Measurements from ENCODE around the gene AGAP2. TPM values are rescaled to one million over a fixed set of nuclear protein-coding genes. Genes with fewer than 3 reads are reported as not detected.

Gene AGAP2
- total and polyA plus RNA-seq, 2 of the 13 experiments (the other 11 are each of a cell fraction or from before 2014, with no cell fraction given): 0.38 to 0.45 TPM

- TF ChIP-seq ATF5 (CRISPR knock-in tag; IDR thresholded peaks at IDR 0.05; ENCODE audit: low read depth): no peak
- TF ChIP-seq SNAPC5 (CRISPR knock-in tag; IDR thresholded peaks at IDR 0.05; ENCODE audit: borderline replicate concordance): no peak
- no peak for TF ChIP-seq HNF4A (CRISPR knock-in tag; IDR thresholded peaks at IDR 0.05)
- no peak for TF ChIP-seq ZNF30 (CRISPR knock-in tag; IDR thresholded peaks at IDR 0.05)
- TF ChIP-seq ONECUT2 (CRISPR knock-in tag; IDR thresholded peaks at IDR 0.05): peak; percentile 21; the same call in 1 of the 2 replicates
- no peak for TF ChIP-seq SMC3 (IDR thresholded peaks at IDR 0.05; ENCODE audit: low read length)
- peak; percentile 62 for TF ChIP-seq IKZF5 (CRISPR knock-in tag; IDR thresholded peaks at IDR 0.05)
- TF ChIP-seq ARID5B (CRISPR knock-in tag; IDR thresholded peaks at IDR 0.05): peak; percentile 5; the same call in 1 of the 2 replicates
- no peak for TF ChIP-seq ISX (CRISPR knock-in tag; conservative IDR thresholded peaks at IDR 0.05)
- 0 out of 2 replicates have a peak, but pooled peaks have one; percentile 6 for TF ChIP-seq SIN3A (IDR thresholded peaks at IDR 0.05; ENCODE audit: borderline replicate concordance, low read depth, low read length)
- TF ChIP-seq ZNF879 (CRISPR knock-in tag; IDR thresholded peaks at IDR 0.05): no peak
- TF ChIP-seq ZKSCAN8 (CRISPR knock-in tag; IDR thresholded peaks at IDR 0.05; ENCODE audit: borderline replicate concordance): no peak
- TF ChIP-seq JARID2 (CRISPR knock-in tag; IDR thresholded peaks at IDR 0.05; ENCODE audit: insufficient replicate concordance): no peak
- no peak for TF ChIP-seq MLXIP (CRISPR knock-in tag; IDR thresholded peaks at IDR 0.05; ENCODE audit: borderline replicate concordance)
- TF ChIP-seq SMARCC2 (IDR thresholded peaks at IDR 0.05): no peak
- no peak for TF ChIP-seq ZNF740 (CRISPR knock-in tag; IDR thresholded peaks at IDR 0.05)
Observed at GRCh38 chr12:57744777-57745484, 6.4 kb upstream of the AGAP2 start, which contains the start of gene TSPAN31 (continued).
